ENCODE results near the gene DIS3.
"Not testable (repeated sequence)": the region's sequence is repeated elsewhere in the genome, so short reads cannot be mapped to it uniquely, and the experiment has no call there.

DNA sequence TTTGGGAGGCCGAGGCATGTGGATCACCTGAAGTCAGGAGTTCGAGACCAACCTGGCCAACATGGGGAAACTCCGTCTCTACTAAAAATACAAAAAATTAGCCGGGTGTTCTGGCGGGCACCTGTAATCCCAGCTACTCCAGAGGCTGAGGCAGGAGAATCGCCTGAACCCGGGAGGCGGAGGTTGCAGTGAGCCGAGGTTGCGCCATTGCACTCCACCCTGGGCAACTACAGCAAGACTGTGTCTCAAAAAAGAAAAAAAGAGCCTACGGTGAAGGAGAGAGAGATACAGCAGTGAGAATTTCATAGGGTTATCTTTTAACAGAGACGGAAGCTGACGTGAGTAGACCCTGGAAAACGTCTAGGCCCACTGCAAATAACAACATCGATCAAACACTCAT, 55.5 kb downstream of the DIS3 start:
- not testable (repeated sequence) for TF ChIP-seq YY1 (IDR thresholded peaks at IDR 0.05; ENCODE audit: insufficient read depth, insufficient read length); SUZ12 (IDR thresholded peaks at IDR 0.05; ENCODE audit: extremely low read depth, insufficient read depth, insufficient read length)

Data from NT2/D1 (cell line).